ENCODE results near the gene RECK.

- TF ChIP-seq POLR2AphosphoS5 (IDR thresholded peaks at IDR 0.05; ENCODE audit: low read depth, low read length) (no peak), SIN3A (IDR thresholded peaks at IDR 0.05; ENCODE audit: borderline replicate concordance, insufficient read depth, low read length) (no peak)
These were observed 46.6 kb upstream of the RECK start for GRCh38 chr9:35990155-35990554.

Data from PFSK-1 (cell line).